Endodermal cell (in vitro differentiated cells): ENCODE results near the gene FTSJ3. TPM values are rescaled to one million over a fixed set of nuclear protein-coding genes. Genes with fewer than 3 reads are reported as not detected.

Experiments used
- DNase-seq: peaks from one replicate; pipeline ENCODE4 v3.0.0-alpha.2; 2017
- H3K27ac ChIP-seq: 2 replicates; pipeline ENCODE4 v1.5.1; 2013; ENCODE audit warnings: mild to moderate bottlenecking, low read depth, low read length, moderate library complexity
- H3K27me3 ChIP-seq: 2 replicates; pipeline ENCODE4 v1.6.1; 2013; ENCODE audit warnings: mild to moderate bottlenecking, low read length, moderate library complexity; ENCODE audit not compliant: insufficient read depth, control insufficient read depth, poor library complexity, severe bottlenecking
- H3K36me3 ChIP-seq: 2 replicates; pipeline ENCODE4 v1.7.0; 2013; ENCODE audit warnings: mild to moderate bottlenecking, low read length, moderate library complexity; ENCODE audit not compliant: control insufficient read depth, insufficient read depth
- H3K4me1 ChIP-seq: one replicate; pipeline ENCODE4 v1.7.0; 2013; ENCODE audit warnings: low read length; ENCODE audit not compliant: control insufficient read depth, insufficient read depth
- H3K4me3 ChIP-seq: 2 replicates; pipeline ENCODE4 v1.5.1; 2013; ENCODE audit warnings: mild to moderate bottlenecking, low read length, moderate library complexity
- H3K9ac ChIP-seq: 2 replicates; pipeline ENCODE4 v1.6.1; 2013; ENCODE audit warnings: mild to moderate bottlenecking, low read length, moderate library complexity; ENCODE audit not compliant: poor library complexity, severe bottlenecking; ENCODE audit errors: extremely low read depth
- H3K9me3 ChIP-seq: 2 replicates; pipeline ENCODE4 v1.6.1; 2013; ENCODE audit warnings: mild to moderate bottlenecking, low read length, moderate library complexity; ENCODE audit not compliant: control insufficient read depth
- H3K27ac Mint-ChIP-seq: 2 replicates; pipeline ENCODE4 v1.8.0; 2020; ENCODE audit warnings: mixed read lengths
- H3K27me3 Mint-ChIP-seq: 2 replicates; pipeline ENCODE4 v1.8.0; 2021; ENCODE audit warnings: mild to moderate bottlenecking, mixed read lengths; ENCODE audit not compliant: insufficient read depth
- H3K36me3 Mint-ChIP-seq: 2 replicates; pipeline ENCODE4 v1.8.0; 2020; ENCODE audit warnings: low read depth, mixed read lengths
- H3K4me1 Mint-ChIP-seq: 2 replicates; pipeline ENCODE4 v1.8.0; 2020; ENCODE audit warnings: mixed read lengths
- H3K4me3 Mint-ChIP-seq: 2 replicates; pipeline ENCODE4 v1.8.0; 2020; ENCODE audit warnings: mild to moderate bottlenecking, moderate library complexity, mixed read lengths
- H3K9me3 Mint-ChIP-seq: 2 replicates; pipeline ENCODE4 v1.8.0; 2020; ENCODE audit warnings: mild to moderate bottlenecking, mixed read lengths
- CTCF ChIP-seq: fragments of 200-600 bp; sonication (generic); conservative IDR thresholded peaks from 2 replicates; pipeline ENCODE4 v1.5.0; 2021; ENCODE audit warnings: antibody characterized with exemption, mild to moderate bottlenecking
- WGBS, 2 experiments: methylation state at CpG; one replicate each; pipeline versions ENCODE4 v1.1.5 to v1.1.7; 2013; ENCODE audit warnings: missing lambda C conversion rate in 2 of 2, mixed read lengths in 1 of 2; ENCODE audit not compliant: insufficient coverage in 1 of 2, insufficient read length in 1 of 2; 5-methylcytosine and 5-hydroxymethylcytosine counted together
- total RNA-seq, 2 donors: library from RNA; stranded (reverse); fragmentation: NEBNext Ultra II Directional in 1 of 2; extraction: Animal tissue kit (Norgen Biotek cat#: 25700) in 1 of 2; gene quantifications; 2 replicates in 1 of 2; 3 replicates in 1 of 2; pipeline ENCODE4 v1.2.1, GENCODE V29; 2021

FTSJ3 gene
- total RNA-seq, 2 donors from 2014 or later = 58.5 to 72.3 TPM

GRCh38 chr17:63827801-63828221 lies 348 bp upstream of the FTSJ3 start:
- peaks cover 72% of the 10 kb centered on the region for H3K36me3 Mint-ChIP-seq
- peak; percentile 2 for TF ChIP-seq CTCF
- Histone ChIP-seq H3K9me3 (no peaks in the 10 kb centered on the region), H3K4me1 (no peaks in the 10 kb centered on the region), H3K9ac (peak overlapping the region; percentile 92), H3K4me3 (peak overlapping the region; percentile 90), H3K27me3 (no peaks in the 10 kb centered on the region), H3K36me3 (peaks cover 72% of the 10 kb centered on the region), H3K27ac (peak overlapping the region; percentile 96)
- H3K4me1 Mint-ChIP-seq = peaks cover 17% of the 10 kb centered on the region
- no peaks in the 10 kb centered on the region for H3K27me3 Mint-ChIP-seq
- no peaks in the 10 kb centered on the region for H3K9me3 Mint-ChIP-seq
- no peak for DNase-seq
- H3K27ac Mint-ChIP-seq = peak overlapping the region; percentile 100
- WGBS, 2 experiments = 1 to 2% methylated on average over 16 to 19 of the region's 19 CpGs
- H3K4me3 Mint-ChIP-seq = peak overlapping the region; percentile 99

- Mint-ChIP-seq H3K4me3 (peak overlapping the region; percentile 99), H3K27me3 (no peaks in the 10 kb centered on the region), H3K27ac (peak overlapping the region; percentile 100), H3K36me3 (peaks cover 74% of the 10 kb centered on the region), H3K9me3 (no peaks in the 10 kb centered on the region), H3K4me1 (peaks cover 17% of the 10 kb centered on the region)
- peak overlapping the region; percentile 2 for H3K27ac ChIP-seq
- 2 to 4% methylated on average over 29 to 30 of the region's 31 CpGs for WGBS, 2 experiments
- peak overlapping the region; percentile 90 for H3K4me3 ChIP-seq
- no peaks in the 10 kb centered on the region for H3K9me3 ChIP-seq
- peak; percentile 34 for TF ChIP-seq CTCF
- H3K9ac ChIP-seq = peak overlapping the region; percentile 92
- no peaks in the 10 kb centered on the region for H3K4me1 ChIP-seq
- no peaks in the 10 kb centered on the region for H3K27me3 ChIP-seq
- peak; percentile 74 for DNase-seq
- peaks cover 72% of the 10 kb centered on the region for H3K36me3 ChIP-seq
Measured at GRCh38 chr17:63826468-63827001, 928 bp downstream of the FTSJ3 start.

- no peaks in the 10 kb centered on the region for H3K4me1 ChIP-seq
- no peak overlapping the region for H3K9ac ChIP-seq
- Mint-ChIP-seq H3K4me3 (no peak overlapping the region), H3K9me3 (no peaks in the 10 kb centered on the region), H3K36me3 (peaks cover 71% of the 10 kb centered on the region), H3K27ac (no peak overlapping the region), H3K27me3 (no peaks in the 10 kb centered on the region), H3K4me1 (peaks cover 17% of the 10 kb centered on the region)
- H3K4me3 ChIP-seq = no peak overlapping the region
- TF ChIP-seq CTCF = no peak
- WGBS, 2 experiments = 94 to 100% methylated on average over 4 to 9 of the region's 9 CpGs
- no peak overlapping the region for H3K27ac ChIP-seq
- no peaks in the 10 kb centered on the region for H3K9me3 ChIP-seq
- no peak for DNase-seq
- no peaks in the 10 kb centered on the region for H3K27me3 ChIP-seq
- peaks cover 72% of the 10 kb centered on the region for H3K36me3 ChIP-seq
Measured at GRCh38 chr17:63824362-63824761, 3.1 kb downstream of the FTSJ3 start.
